DOHH2 (cell line): ENCODE results near the gene CAMSAP2.

ENCODE experiments used
- CTCF ChIP-seq: fragments of 200-600 bp; sonication (generic); IDR thresholded peaks from one replicate; pipeline ENCODE4 v1.5.1; 2014; ENCODE audit warnings: antibody characterized with exemption, mild to moderate bottlenecking, low read depth, low read length; ENCODE audit not compliant: poor library complexity, severe bottlenecking
- EZH2phosphoT487 ChIP-seq: fragments of 200-600 bp; sonication (generic); IDR thresholded peaks from 2 replicates; pipeline ENCODE4 v1.6.1; 2017; ENCODE audit warnings: borderline replicate concordance, mild to moderate bottlenecking, antibody characterized with exemption, low read length, moderate library complexity, mixed read lengths

- TF ChIP-seq CTCF (no peak), EZH2phosphoT487 (no peak)
Observed at GRCh38 chr1:200861937-200862647, 123.4 kb downstream of the CAMSAP2 start.
